ENCODE results near the gene FLCN.

FLCN gene

GRCh38 chr17:17166446-17166845, 70.5 kb downstream of the FLCN start:
- DNase-seq (ENCODE audit: low read depth) = no peak

DNA sequence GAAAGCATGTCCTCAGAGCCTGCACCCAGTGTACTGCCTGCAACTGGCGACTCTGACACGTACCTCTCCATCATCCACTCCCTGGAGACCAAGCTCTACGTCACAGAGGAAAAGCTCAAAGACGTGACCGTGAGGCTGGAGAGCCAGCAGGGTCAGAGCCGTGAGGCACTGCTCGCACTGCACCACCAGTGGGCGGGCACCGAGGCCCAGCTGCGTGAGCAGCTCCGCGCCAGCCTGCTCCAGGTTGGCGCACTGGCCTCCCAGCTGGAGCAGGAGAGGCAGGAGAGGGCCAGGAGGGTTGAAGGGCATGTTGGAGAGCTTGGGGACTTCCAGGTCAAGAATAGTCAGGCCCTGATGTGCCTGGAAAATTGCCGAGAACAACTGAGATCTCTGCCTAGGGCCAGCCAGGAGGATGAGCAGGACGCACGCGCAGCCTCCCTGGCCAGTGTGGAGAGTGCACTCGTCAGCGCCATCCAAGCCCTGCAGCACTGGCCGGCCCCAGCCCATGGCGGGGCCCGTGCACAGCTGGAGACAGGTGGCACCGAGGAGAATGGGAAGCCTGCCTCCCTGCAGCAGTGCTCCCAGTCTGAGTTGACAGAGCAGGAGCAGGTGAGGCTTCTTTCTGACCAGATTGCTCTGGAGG, 71.2 kb downstream of the FLCN start:
- no peak for DNase-seq (ENCODE audit: low read depth)

GRCh38 chr17:17164676-17165075, 72.3 kb downstream of the FLCN start:
- DNase-seq (ENCODE audit: low read depth) = no peak

- no peak for DNase-seq (ENCODE audit: low read depth)
Measured at GRCh38 chr17:17164156-17164555, 72.8 kb downstream of the FLCN start.

Measured in T follicular helper cell (primary cell).